Loucy (cell line): ENCODE measurements around the gene RMRP.

Experiments used
- H2AFZ ChIP-seq: fragments of 200-600 bp; sonication (generic); 2 replicates; pipeline ENCODE4 v1.6.0; 2016; ENCODE audit warnings: antibody characterized with exemption, mild to moderate bottlenecking, low read length, moderate library complexity
- H3F3A ChIP-seq: fragments of 200-600 bp; 2 replicates; pipeline ENCODE4 v1.6.0; 2016; ENCODE audit warnings: antibody characterized with exemption, low read depth, mild to moderate bottlenecking
- H3K27me3 ChIP-seq: fragments of 200-600 bp; sonication (generic); 2 replicates; pipeline ENCODE4 v1.6.1; 2014; ENCODE audit warnings: low read length, mild to moderate bottlenecking; ENCODE audit not compliant: insufficient read depth, poor library complexity, severe bottlenecking
- H3K36me3 ChIP-seq: fragments of 200-600 bp; sonication (generic); 2 replicates; pipeline ENCODE4 v1.6.1; 2016; ENCODE audit warnings: low read length; ENCODE audit not compliant: insufficient read depth
- H3K4me1 ChIP-seq: fragments of 200-600 bp; sonication (generic); 2 replicates; pipeline ENCODE4 v1.5.1; 2014; ENCODE audit warnings: low read length, mild to moderate bottlenecking; ENCODE audit not compliant: insufficient read depth, poor library complexity, severe bottlenecking
- H3K4me2 ChIP-seq: fragments of 200-600 bp; sonication (generic); 2 replicates; pipeline ENCODE4 v1.6.0; 2014; ENCODE audit warnings: antibody characterized with exemption, low read length, low read depth, mild to moderate bottlenecking; ENCODE audit not compliant: poor library complexity, severe bottlenecking
- H3K4me3 ChIP-seq: fragments of 200-600 bp; sonication (generic); 2 replicates; pipeline ENCODE4 v1.5.1; 2014; ENCODE audit warnings: low read length, mild to moderate bottlenecking, mixed read lengths; ENCODE audit not compliant: poor library complexity, severe bottlenecking
- H3K79me2 ChIP-seq: fragments of 200-600 bp; sonication (generic); 2 replicates; pipeline ENCODE4 v1.6.1; 2014; ENCODE audit warnings: low read length; ENCODE audit not compliant: insufficient read depth
- H3K9ac ChIP-seq: fragments of 200-600 bp; sonication (generic); 2 replicates; pipeline ENCODE4 v1.6.0; 2014; ENCODE audit warnings: mild to moderate bottlenecking, low read depth, low read length, moderate library complexity; ENCODE audit not compliant: poor library complexity, severe bottlenecking
- H3K9me2 ChIP-seq: fragments of 200-600 bp; sonication (generic); replicated peaks from 2 replicates; pipeline ENCODE4 v1.6.1; 2016; ENCODE audit warnings: low read depth, low read length, mixed read lengths
- H3K9me3 ChIP-seq: fragments of 200-600 bp; sonication (generic); 2 replicates; pipeline ENCODE4 v1.6.1; 2014; ENCODE audit warnings: mild to moderate bottlenecking, antibody characterized with exemption, low read length, low read depth; ENCODE audit not compliant: insufficient read depth
- H4K20me1 ChIP-seq: fragments of 200-600 bp; sonication (generic); 2 replicates; pipeline ENCODE4 v1.6.0; 2014; ENCODE audit warnings: antibody characterized with exemption, low read length, mild to moderate bottlenecking; ENCODE audit not compliant: insufficient read depth, poor library complexity, severe bottlenecking
- EZH2phosphoT487 ChIP-seq: fragments of 200-600 bp; IDR thresholded peaks from 2 replicates; pipeline ENCODE4 v1.6.1; 2018; ENCODE audit warnings: antibody characterized with exemption, mild to moderate bottlenecking, moderate library complexity, borderline replicate concordance
- TF ChIP-seq, protein P1 (sequence below): fragments of 200-600 bp; sonication (generic); conservative IDR thresholded peaks from 2 replicates; pipeline ENCODE4 v1.5.1; 2014; ENCODE audit warnings: mild to moderate bottlenecking, antibody characterized with exemption, low read length

RMRP gene

DNA sequence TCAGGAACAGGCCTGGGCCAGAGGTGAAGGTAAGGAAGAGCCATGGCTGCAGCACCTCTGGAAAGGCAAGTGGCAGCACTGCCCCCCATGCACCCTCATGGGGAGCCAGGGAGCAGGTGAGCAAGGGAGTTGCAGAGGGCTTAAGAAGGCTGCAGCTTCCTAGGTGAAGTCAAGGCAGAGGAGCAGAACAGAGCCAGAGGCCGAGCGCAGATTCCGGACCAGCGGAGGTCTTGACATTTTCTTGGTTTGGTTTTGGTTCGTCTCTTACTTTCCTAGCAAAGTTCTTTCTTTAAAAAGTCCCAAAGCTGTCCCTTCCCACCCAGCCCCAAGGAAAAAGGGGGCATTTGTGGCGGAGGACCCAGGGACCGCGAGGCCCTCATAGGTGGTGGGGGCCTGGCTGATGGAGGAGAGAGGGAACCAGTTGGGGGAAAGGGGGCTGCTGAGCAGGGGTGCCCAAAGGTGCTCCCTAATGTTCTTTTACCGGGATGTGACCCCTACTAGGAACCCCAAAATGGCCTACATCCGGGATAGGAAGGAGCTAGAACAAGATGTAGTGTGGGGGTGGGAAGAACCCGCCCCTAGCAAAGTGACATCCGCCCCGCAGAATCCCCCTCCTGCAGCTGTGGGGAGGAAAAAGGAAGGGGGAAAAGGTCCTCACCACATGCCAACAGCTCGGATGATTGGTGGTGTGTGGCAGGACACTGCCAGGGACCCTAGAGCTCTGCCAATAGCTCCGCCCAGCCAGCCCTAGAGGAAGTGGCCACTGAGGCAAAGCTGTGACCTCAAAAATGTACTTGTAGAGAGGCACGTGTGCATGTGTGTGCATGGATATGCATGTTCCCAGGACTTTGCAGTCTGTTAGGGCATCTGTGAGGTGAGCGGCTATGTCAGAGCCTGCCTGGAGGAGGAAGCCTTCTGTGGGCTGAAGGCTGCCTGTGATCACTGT is 38.7 kb downstream of the RMRP start:
- Histone ChIP-seq H3K4me2 (peak overlapping the region; percentile 99), H3F3A (peaks cover 11% of the 10 kb centered on the region), H3K9me3 (no peaks in the 10 kb centered on the region), H3K9me2 (no peaks in the 10 kb centered on the region), H3K4me1 (peaks cover 61% of the 10 kb centered on the region), H3K27me3 (no peaks in the 10 kb centered on the region), H3K4me3 (peak overlapping the region; percentile 74), H2AFZ (peak overlapping the region; percentile 40), H3K9ac (peak overlapping the region; percentile 89), H3K79me2 (peaks cover 31% of the 10 kb centered on the region; the same call in 1 of the 2 replicates), H3K36me3 (no peaks in the 10 kb centered on the region), H4K20me1 (no peaks in the 10 kb centered on the region)
- no peak for TF ChIP-seq EZH2phosphoT487
- TF ChIP-seq, protein P1, sequence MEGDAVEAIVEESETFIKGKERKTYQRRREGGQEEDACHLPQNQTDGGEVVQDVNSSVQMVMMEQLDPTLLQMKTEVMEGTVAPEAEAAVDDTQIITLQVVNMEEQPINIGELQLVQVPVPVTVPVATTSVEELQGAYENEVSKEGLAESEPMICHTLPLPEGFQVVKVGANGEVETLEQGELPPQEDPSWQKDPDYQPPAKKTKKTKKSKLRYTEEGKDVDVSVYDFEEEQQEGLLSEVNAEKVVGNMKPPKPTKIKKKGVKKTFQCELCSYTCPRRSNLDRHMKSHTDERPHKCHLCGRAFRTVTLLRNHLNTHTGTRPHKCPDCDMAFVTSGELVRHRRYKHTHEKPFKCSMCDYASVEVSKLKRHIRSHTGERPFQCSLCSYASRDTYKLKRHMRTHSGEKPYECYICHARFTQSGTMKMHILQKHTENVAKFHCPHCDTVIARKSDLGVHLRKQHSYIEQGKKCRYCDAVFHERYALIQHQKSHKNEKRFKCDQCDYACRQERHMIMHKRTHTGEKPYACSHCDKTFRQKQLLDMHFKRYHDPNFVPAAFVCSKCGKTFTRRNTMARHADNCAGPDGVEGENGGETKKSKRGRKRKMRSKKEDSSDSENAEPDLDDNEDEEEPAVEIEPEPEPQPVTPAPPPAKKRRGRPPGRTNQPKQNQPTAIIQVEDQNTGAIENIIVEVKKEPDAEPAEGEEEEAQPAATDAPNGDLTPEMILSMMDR, result no peak

DNA sequence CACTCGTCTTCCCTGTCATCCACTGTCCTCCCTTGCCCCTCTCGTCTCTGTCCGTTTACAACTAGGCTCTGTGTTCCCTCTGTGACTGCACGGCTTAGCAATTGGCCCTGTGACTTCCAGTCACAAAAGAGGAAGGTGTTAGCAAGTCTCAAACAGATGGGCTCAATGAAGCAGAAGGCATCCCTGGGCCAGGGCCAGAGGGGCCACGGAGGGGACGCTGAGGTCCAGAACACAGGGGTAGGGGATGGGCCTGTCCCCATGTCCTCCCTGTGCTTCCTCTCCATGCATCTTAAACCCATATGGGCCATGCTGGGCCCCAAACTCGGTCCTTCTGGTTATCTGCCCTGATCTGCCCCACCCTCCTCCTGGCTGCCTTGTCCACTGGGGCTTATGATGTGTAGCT is 39.5 kb downstream of the RMRP start, which contains the start of gene CD72:
Gene CD72 (minus strand): TSS at position 89 of the 403 bp plus-strand sequence. CDS start 110 bp downstream, outside the sequence.
- H3K36me3 ChIP-seq, result no peaks in the 10 kb centered on the region
- peak within 1 kb of the TSS; percentile 99 for H3K4me2 ChIP-seq
- peaks cover 61% of the 10 kb centered on the region for H3K4me1 ChIP-seq

DNA sequence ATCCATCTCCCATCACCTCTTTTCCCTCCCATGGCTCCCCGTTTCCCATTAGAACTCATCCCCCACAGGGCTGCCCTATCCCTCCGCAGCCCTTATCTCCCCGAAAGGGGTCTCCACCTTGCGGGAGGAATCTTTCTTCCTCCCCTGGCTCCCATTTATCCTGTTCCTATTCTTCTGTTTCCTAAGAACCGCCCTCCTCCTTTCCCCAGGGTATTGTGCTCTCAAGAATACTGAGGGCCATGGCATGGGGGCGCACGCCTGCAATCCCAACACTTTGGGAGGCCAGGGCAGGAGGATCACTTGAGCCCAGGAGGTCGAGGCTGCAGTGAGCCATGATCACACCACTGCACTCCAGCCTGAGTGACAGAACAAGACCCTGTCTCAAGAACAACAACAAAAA is 40.3 kb downstream of the RMRP start:
- H3K27me3 ChIP-seq, result no peaks in the 10 kb centered on the region
- H3K4me2 ChIP-seq, result peak overlapping the region; percentile 99
- H3K79me2 ChIP-seq, result peaks cover 31% of the 10 kb centered on the region; the same call in 1 of the 2 replicates
- TF ChIP-seq, protein P1, result no peak
- no peak for TF ChIP-seq EZH2phosphoT487
- H3F3A ChIP-seq, result peaks cover 11% of the 10 kb centered on the region
- no peak overlapping the region for H2AFZ ChIP-seq
- no peaks in the 10 kb centered on the region for H3K9me3 ChIP-seq
- no peaks in the 10 kb centered on the region for H3K36me3 ChIP-seq
- H3K4me3 ChIP-seq, result peak overlapping the region; percentile 74
- no peaks in the 10 kb centered on the region for H3K9me2 ChIP-seq
- no peaks in the 10 kb centered on the region for H4K20me1 ChIP-seq
- H3K9ac ChIP-seq, result peak overlapping the region; percentile 89
- peaks cover 61% of the 10 kb centered on the region for H3K4me1 ChIP-seq

More for the DNA sequence above, 39.5 kb downstream of the RMRP start, which contains the start of gene CD72:
- H3K79me2 ChIP-seq, result peaks cover 31% of the 10 kb centered on the region; the same call in 1 of the 2 replicates
- no peaks in the 10 kb centered on the region for H3K9me3 ChIP-seq
- H4K20me1 ChIP-seq, result no peaks in the 10 kb centered on the region
- H3K27me3 ChIP-seq, result no peaks in the 10 kb centered on the region
- H2AFZ ChIP-seq, result 0 out of 2 replicates have a peak within 1 kb of the TSS, but pooled peaks have one; percentile 11
- peak within 1 kb of the TSS; percentile 74 for H3K4me3 ChIP-seq
- TF ChIP-seq, protein P1, result no peak
- no peak for TF ChIP-seq EZH2phosphoT487
- peak within 1 kb of the TSS; percentile 89 for H3K9ac ChIP-seq
- H3K9me2 ChIP-seq, result no peaks in the 10 kb centered on the region
- H3F3A ChIP-seq, result peaks cover 11% of the 10 kb centered on the region
